HG03108 (cell line): ENCODE data around the gene LCOR.

Experiments
- ATAC-seq: cut with Tn5 transposase; IDR thresholded peaks from one replicate; pipeline ENCODE4 v1.9.1; 2021; ENCODE audit warnings: moderate library complexity; ENCODE audit not compliant: unreplicated experiment

The LCOR gene

GRCh38 chr10:97005349-97005748 is 173.3 kb downstream of the LCOR start:
- no peak for ATAC-seq

- ATAC-seq = no peak
These were observed 174.3 kb downstream of the LCOR start for GRCh38 chr10:97006364-97006763.

- no peak for ATAC-seq
These were observed 175.3 kb downstream of the LCOR start for GRCh38 chr10:97007417-97007816.

- no peak for ATAC-seq
These were observed 178.7 kb downstream of the LCOR start for GRCh38 chr10:97010695-97011206.

- no peak for ATAC-seq
These were observed 179.3 kb downstream of the LCOR start for GRCh38 chr10:97011397-97011796.

- no peak for ATAC-seq
These were observed 180.4 kb downstream of the LCOR start for GRCh38 chr10:97012470-97012869.

- no peak for ATAC-seq
These were observed 181.5 kb downstream of the LCOR start for GRCh38 chr10:97013568-97013967.

- no peak for ATAC-seq
These were observed 181.9 kb downstream of the LCOR start for GRCh38 chr10:97013983-97014382.

- ATAC-seq = no peak
These were observed 183.1 kb downstream of the LCOR start for GRCh38 chr10:97015240-97015639.

GRCh38 chr10:97016728-97017473 is 184.8 kb downstream of the LCOR start:
- peak; percentile 87 for ATAC-seq

- no peak for ATAC-seq
These were observed 185.4 kb downstream of the LCOR start for GRCh38 chr10:97017474-97017903.

GRCh38 chr10:97018251-97019212 is 186.4 kb downstream of the LCOR start:
- no peak for ATAC-seq

- ATAC-seq = no peak
These were observed 187.2 kb downstream of the LCOR start for GRCh38 chr10:97019213-97019844.

- no peak for ATAC-seq
These were observed 188.6 kb downstream of the LCOR start for GRCh38 chr10:97020452-97021400.

- no peak for ATAC-seq
These were observed 190.5 kb downstream of the LCOR start for GRCh38 chr10:97022616-97023015.

- no peak for ATAC-seq
These were observed 191.5 kb downstream of the LCOR start for GRCh38 chr10:97023401-97024167.

GRCh38 chr10:97024168-97025073 is 192.3 kb downstream of the LCOR start:
- ATAC-seq = no peak

GRCh38 chr10:97025613-97026242 is 193.6 kb downstream of the LCOR start:
- ATAC-seq = no peak
